Parathyroid adenoma (tissue), 2 donors: ENCODE data around the gene AGAP1.
A peak's percentile ranks its signal among the peaks of the same experiment; 100 is the strongest.

ENCODE experiments used
- H2AFZ ChIP-seq: fragments of 300-600 bp; sonication (generic); one replicate; pipeline ENCODE4 v1.7.0; 2017; ENCODE audit warnings: antibody characterized with exemption, mild to moderate bottlenecking
- H3K27ac ChIP-seq: fragments of 300-600 bp; sonication (generic); one replicate; pipeline ENCODE4 v1.7.0; 2017
- H3K27me3 ChIP-seq: fragments of 300-600 bp; sonication (generic); one replicate; pipeline ENCODE4 v1.7.0; 2017; ENCODE audit warnings: low read length; ENCODE audit not compliant: control insufficient read depth, insufficient read depth
- H3K36me3 ChIP-seq: fragments of 300-600 bp; sonication (generic); one replicate; pipeline ENCODE4 v1.7.0; 2017; ENCODE audit warnings: low read length; ENCODE audit not compliant: control insufficient read depth, insufficient read depth
- H3K4me1 ChIP-seq: fragments of 300-600 bp; sonication (generic); one replicate; pipeline ENCODE4 v1.7.0; 2017; ENCODE audit warnings: control low read depth
- H3K4me2 ChIP-seq: fragments of 300-600 bp; sonication (generic); one replicate; pipeline ENCODE4 v1.7.0; 2017; ENCODE audit warnings: low read length
- H3K4me3 ChIP-seq: fragments of 300-600 bp; sonication (generic); one replicate; pipeline ENCODE4 v1.7.0; 2017; ENCODE audit warnings: low read depth, low read length
- H3K79me2 ChIP-seq: fragments of 300-600 bp; sonication (generic); one replicate; pipeline ENCODE4 v1.7.0; 2017; ENCODE audit warnings: control low read depth
- H3K9ac ChIP-seq: fragments of 300-600 bp; sonication (generic); one replicate; pipeline ENCODE4 v1.7.0; 2017; ENCODE audit warnings: mild to moderate bottlenecking
- H3K9me3 ChIP-seq: fragments of 300-600 bp; sonication (generic); one replicate; pipeline ENCODE4 v1.7.0; 2017; ENCODE audit warnings: low read length; ENCODE audit not compliant: control insufficient read depth
- TF ChIP-seq, protein P1 (sequence below): fragments of 300-600 bp; sonication (generic); IDR thresholded peaks from one replicate; pipeline ENCODE4 v1.7.0; 2017; ENCODE audit warnings: antibody characterized with exemption, mild to moderate bottlenecking
- donor health status: primary hyperparathyroidism.

Gene AGAP1

DNA sequence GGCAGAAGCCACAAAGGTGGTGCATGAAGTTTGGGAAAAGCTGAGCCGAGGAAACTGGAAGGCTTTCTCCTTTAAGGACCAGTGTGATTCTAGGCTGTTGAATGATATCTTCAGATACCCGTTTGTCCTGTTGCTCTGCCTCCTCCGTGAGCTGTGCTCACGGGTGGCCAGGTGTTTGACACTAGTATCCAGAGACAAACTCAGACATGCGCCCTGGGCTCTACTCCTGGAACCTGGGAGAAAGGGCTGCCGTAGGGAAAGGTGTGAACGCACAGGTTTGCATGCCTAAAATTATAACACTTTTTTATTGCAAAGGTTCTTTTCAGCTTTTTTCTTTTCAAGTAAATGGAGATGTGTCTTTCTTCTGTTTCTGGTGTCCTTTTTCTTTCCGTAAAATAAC lies 81.6 kb downstream of the AGAP1 start:
- Histone ChIP-seq H3K4me2 (no peak overlapping the region), H3K9me3 (no peaks in the 10 kb centered on the region), H3K27me3 (no peaks in the 10 kb centered on the region), H3K4me3 (no peak overlapping the region), H3K4me1 (peaks cover 14% of the 10 kb centered on the region), H2AFZ (no peak overlapping the region), H3K36me3 (no peaks in the 10 kb centered on the region), H3K27ac (no peak overlapping the region), H3K79me2 (peaks cover 50% of the 10 kb centered on the region), H3K9ac (no peak overlapping the region)
- TF ChIP-seq, protein P1, sequence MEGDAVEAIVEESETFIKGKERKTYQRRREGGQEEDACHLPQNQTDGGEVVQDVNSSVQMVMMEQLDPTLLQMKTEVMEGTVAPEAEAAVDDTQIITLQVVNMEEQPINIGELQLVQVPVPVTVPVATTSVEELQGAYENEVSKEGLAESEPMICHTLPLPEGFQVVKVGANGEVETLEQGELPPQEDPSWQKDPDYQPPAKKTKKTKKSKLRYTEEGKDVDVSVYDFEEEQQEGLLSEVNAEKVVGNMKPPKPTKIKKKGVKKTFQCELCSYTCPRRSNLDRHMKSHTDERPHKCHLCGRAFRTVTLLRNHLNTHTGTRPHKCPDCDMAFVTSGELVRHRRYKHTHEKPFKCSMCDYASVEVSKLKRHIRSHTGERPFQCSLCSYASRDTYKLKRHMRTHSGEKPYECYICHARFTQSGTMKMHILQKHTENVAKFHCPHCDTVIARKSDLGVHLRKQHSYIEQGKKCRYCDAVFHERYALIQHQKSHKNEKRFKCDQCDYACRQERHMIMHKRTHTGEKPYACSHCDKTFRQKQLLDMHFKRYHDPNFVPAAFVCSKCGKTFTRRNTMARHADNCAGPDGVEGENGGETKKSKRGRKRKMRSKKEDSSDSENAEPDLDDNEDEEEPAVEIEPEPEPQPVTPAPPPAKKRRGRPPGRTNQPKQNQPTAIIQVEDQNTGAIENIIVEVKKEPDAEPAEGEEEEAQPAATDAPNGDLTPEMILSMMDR: no peak

GRCh38 chr2:235575904-235576303 lies 82.1 kb downstream of the AGAP1 start:
- Histone ChIP-seq H2AFZ (no peak overlapping the region), H3K4me2 (no peak overlapping the region), H3K9ac (no peak overlapping the region), H3K27ac (no peak overlapping the region), H3K36me3 (no peaks in the 10 kb centered on the region), H3K27me3 (no peaks in the 10 kb centered on the region), H3K9me3 (no peaks in the 10 kb centered on the region), H3K4me1 (peaks cover 15% of the 10 kb centered on the region), H3K4me3 (no peak overlapping the region), H3K79me2 (peaks cover 54% of the 10 kb centered on the region)
- TF ChIP-seq, protein P1: no peak

GRCh38 chr2:235576337-235576910 lies 82.6 kb downstream of the AGAP1 start:
- TF ChIP-seq, protein P1: no peak
- Histone ChIP-seq H3K9me3 (no peaks in the 10 kb centered on the region), H3K36me3 (no peaks in the 10 kb centered on the region), H3K4me2 (no peak overlapping the region), H3K4me1 (peaks cover 15% of the 10 kb centered on the region), H3K27ac (no peak overlapping the region), H2AFZ (no peak overlapping the region), H3K4me3 (no peak overlapping the region), H3K79me2 (peaks cover 56% of the 10 kb centered on the region), H3K9ac (no peak overlapping the region), H3K27me3 (no peaks in the 10 kb centered on the region)

- Histone ChIP-seq H3K4me3 (no peak overlapping the region), H3K36me3 (no peaks in the 10 kb centered on the region), H3K27ac (no peak overlapping the region), H3K27me3 (no peaks in the 10 kb centered on the region), H3K9ac (no peak overlapping the region), H2AFZ (no peak overlapping the region), H3K4me1 (peaks cover 15% of the 10 kb centered on the region), H3K9me3 (no peaks in the 10 kb centered on the region), H3K4me2 (peak overlapping the region; percentile 45), H3K79me2 (peaks cover 64% of the 10 kb centered on the region)
- TF ChIP-seq, protein P1: no peak
Observed at GRCh38 chr2:235577404-235578330, 83.8 kb downstream of the AGAP1 start.
